Thyroid gland (tissue), 4 donors: ENCODE measurements around the gene MAN2C1.

Experiments used
- POLR2A ChIP-seq, 2 donors: fragments of 450-650 bp; IDR thresholded peaks; one replicate each; pipeline ENCODE4 v1.6.1; 2017; ENCODE audit warnings: antibody characterized with exemption in 2 of 2, mild to moderate bottlenecking in 2 of 2, moderate library complexity in 1 of 2
- TF ChIP-seq, protein P1 (sequence below), 6 experiments: fragments of 200-600 bp in 3 of 6; fragments of 450-650 bp in 3 of 6; sonication (generic) in 3 of 6; IDR thresholded peaks; one replicate each; pipeline ENCODE4 v1.5.1; 2016 to 2019; ENCODE audit warnings: antibody characterized with exemption in 6 of 6, mild to moderate bottlenecking in 2 of 6, inconsistent platforms in 1 of 6, moderate library complexity in 1 of 6

DNA sequence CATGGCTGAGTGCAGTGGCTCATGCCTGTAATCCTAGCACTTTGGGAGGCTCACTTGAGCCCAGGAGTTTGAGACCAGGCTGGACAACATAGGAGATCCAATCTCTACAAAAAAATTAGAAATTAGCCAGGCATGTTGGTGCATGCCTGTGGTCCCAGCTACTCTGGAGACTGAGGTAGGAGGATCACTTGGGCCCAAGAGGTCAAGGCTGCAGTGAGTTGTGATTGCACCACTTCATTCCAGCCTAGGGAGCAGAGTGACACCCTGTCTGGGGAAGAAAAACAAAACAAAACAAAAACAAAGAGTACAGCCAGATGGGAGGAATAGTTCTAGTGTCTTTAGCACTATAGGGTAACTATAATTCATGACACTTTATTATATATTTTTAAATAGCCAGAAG is 58.7 kb downstream of the MAN2C1 start:
- TF ChIP-seq, protein P1, sequence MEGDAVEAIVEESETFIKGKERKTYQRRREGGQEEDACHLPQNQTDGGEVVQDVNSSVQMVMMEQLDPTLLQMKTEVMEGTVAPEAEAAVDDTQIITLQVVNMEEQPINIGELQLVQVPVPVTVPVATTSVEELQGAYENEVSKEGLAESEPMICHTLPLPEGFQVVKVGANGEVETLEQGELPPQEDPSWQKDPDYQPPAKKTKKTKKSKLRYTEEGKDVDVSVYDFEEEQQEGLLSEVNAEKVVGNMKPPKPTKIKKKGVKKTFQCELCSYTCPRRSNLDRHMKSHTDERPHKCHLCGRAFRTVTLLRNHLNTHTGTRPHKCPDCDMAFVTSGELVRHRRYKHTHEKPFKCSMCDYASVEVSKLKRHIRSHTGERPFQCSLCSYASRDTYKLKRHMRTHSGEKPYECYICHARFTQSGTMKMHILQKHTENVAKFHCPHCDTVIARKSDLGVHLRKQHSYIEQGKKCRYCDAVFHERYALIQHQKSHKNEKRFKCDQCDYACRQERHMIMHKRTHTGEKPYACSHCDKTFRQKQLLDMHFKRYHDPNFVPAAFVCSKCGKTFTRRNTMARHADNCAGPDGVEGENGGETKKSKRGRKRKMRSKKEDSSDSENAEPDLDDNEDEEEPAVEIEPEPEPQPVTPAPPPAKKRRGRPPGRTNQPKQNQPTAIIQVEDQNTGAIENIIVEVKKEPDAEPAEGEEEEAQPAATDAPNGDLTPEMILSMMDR (IDR thresholded peaks at IDR 0.05), result no peak
- TF ChIP-seq POLR2A (IDR thresholded peaks at IDR 0.05), result no peak
